UCSD-AML1 (cell line): Measurements from ENCODE around the gene SLC35B1.

Experiments
- DNase-seq: peaks from one replicate; lab custom pipeline; 2025; ENCODE audit not compliant: unreplicated experiment; lab: John Stamatoyannopoulos, UW

Gene SLC35B1

GRCh38 chr17:49700960-49701359, 6.8 kb downstream of the SLC35B1 start:
- DNase-seq, result no peak

GRCh38 chr17:49699966-49700575, 7.7 kb downstream of the SLC35B1 start:
- DNase-seq, result no peak

DNA sequence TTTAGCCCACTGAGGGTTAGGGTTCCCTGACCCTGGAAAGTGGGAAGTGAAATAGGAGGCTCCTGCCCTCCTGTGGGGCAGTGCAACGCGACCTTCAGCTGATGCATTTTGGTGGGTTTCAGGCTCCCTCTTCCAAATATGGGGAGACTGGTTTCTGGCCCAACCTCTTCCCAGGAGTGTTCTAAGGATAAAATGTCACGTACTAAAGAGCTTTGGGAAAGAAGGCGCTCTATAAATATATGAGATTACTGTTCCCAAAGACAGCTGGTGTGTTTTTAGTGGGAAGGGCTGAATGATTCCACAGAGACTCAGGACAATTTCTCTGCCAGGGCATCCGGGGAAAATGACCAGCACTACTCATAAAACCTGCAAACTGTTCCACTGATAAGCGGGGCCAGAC, 9.8 kb downstream of the SLC35B1 start:
- DNase-seq, result no peak

GRCh38 chr17:49696233-49696761, 11.5 kb downstream of the SLC35B1 start:
- peak; percentile 69 for DNase-seq

DNA sequence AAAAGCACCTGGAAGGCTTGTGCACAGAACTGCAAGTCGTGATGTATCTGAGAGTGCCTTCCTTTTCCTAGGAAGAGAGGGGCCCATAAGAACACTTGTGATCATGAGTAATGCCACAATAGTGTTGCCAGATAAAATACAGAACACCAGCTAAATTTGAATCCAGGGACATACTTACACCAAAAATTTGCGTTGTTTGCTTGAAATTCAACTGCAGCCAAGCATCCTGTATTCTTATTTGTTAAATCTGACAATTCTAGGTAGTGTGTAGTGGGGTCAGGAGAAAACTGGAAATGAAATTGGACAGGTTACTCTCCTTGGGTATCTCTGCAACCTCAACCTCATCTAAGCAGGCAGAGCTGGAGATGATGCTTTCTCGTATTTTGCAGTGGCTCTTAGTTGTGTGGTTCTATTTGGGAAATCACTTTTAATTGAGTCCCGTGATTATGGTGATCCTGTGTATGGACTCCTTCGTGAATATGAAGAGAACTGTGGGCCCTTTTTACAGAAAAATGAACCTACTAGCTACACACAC, 12.0 kb downstream of the SLC35B1 start:
- DNase-seq, result no peak

- peak; percentile 63 for DNase-seq
Observed at GRCh38 chr17:49694847-49695697, 12.7 kb downstream of the SLC35B1 start.

DNA sequence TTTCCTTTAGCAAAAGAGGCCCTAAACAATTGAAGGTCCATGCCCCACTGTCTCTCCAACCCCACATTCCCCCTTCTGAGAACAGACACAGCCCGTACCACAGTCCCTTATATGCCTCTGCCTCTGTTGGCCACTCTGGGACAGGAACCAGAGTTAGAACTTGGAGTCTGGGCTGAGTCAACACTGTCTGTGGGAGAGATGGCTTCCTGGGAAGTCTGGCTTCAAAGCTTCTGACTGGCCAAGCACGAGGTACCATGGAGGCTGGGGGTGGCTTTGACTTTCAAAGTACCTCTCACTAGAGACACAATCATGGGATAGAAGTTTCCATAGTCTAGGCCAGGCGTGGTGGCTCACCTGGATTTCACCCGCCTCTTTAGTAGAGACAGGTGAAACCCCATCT, 15.0 kb downstream of the SLC35B1 start:
- no peak for DNase-seq

DNA sequence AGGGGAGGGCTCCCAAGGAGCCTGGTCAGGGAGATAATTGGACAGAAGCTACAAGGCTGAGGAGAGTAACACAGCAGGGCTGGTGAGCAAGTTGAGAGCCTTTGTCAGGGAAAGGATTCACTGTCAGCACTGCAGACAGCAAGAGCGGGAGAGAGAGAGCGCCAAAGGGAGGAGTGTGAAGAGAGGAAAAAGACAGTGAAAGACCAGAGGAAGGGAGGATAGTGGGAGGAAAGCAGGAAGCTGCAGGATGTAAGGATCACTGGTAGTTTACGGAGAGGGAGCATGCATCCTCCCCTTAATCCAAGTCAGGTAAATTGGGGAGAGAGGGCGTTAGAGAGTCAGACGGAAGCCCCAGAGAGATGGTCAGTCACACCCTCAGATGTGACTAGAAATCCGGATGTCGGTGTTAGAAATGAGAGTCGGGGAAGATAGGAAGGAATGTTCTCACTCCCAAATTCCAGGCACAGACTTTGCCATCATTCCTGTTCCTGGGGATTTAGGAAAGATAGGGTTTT, 16.0 kb downstream of the SLC35B1 start:
- no peak for DNase-seq

DNA sequence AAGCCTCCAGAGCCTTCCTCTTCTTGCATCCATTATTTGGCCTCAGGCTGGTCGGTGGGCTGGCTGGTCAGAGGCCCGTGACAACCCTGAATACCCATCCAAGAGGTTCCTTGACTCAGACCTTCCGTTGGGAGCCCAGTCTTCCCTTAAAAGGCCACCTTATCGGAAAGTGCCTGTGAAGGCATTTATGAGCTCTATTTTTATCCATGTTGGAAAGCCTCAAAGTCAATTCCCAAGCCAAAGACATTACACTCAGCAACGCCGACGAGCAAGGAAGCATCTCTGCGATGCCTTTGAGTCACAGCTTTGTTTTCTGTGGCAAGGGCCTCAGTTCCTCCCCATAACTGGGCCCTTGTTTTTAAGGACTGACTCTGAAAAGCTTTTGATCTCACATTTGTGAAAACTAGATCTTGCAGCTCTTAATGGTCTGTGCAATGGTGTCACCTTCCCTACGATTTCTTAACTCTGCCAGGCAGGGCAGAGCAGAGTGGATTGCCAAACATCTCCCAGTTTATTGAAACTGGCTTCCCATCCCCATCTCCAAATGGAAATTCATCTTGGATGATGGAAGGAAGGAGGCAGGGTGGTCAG, 16.6 kb downstream of the SLC35B1 start:
- DNase-seq, result no peak

DNA sequence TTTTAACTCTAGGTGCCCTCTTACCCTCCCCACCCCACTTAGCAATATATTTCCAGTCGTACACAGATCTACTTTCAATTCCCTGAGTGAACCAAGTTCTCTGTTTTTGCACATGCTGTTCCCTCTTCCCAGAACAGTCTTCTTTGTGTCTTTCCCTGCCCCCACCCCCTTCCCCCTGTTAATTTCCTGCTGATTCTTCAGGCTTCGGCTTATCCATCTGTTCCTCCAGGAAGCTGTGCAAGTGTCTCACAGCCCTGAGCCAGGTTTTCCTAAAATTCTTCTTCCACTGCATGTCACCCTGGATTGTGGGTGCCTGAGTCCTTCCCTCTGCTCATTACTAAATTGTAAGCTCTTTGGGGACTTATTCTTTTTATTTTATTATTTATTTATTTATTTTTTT, 17.5 kb downstream of the SLC35B1 start:
- DNase-seq, result no peak

DNA sequence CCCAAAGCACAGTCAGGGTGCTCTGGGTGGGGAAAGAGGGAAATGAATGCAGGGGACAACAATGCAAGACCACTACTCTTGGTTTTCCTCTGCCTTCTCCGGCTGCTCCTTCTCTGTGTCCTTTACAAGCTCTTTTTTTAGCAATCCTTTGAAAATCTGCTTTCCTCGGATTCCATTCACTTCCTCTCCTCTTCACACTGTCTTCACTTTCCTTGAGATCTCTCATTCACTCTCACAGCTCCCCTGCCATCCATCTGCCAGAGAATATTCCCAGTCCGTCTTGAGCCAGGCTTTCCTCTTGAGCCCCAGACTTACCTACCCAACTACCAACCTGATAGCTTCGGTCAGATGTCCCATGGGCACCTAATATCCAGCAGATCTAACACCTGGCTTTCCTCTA, 18.9 kb downstream of the SLC35B1 start:
- no peak for DNase-seq

DNA sequence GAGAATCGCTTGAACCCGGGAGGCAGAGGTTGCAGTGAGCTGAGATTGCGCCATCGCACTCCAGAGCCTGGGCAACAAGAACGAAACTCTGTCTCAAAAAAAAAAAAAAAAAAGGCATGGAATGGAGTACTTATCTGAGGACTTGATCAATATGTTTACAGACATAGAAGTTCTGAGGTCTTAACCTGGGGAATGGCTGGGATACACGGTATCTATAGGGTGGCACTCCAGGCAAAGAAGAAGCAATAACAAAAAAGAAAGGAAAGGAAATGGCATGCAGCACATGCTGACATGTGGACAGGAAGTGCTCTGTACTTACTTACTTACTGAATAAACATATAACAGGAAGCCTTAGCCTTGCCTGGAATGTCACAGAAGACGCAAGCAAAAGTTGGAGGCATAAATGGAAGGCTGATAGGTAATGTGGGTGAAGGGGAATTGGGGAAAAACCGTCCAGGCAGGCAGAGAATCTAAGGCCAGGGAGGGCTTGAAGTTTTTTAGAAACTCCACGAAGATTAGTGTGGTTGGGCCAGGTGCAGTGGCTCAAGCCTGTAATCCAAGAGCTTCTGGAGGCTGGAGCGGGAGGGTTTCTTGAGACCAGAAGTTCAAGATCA, 19.8 kb downstream of the SLC35B1 start:
- DNase-seq, result peak; percentile 35

DNA sequence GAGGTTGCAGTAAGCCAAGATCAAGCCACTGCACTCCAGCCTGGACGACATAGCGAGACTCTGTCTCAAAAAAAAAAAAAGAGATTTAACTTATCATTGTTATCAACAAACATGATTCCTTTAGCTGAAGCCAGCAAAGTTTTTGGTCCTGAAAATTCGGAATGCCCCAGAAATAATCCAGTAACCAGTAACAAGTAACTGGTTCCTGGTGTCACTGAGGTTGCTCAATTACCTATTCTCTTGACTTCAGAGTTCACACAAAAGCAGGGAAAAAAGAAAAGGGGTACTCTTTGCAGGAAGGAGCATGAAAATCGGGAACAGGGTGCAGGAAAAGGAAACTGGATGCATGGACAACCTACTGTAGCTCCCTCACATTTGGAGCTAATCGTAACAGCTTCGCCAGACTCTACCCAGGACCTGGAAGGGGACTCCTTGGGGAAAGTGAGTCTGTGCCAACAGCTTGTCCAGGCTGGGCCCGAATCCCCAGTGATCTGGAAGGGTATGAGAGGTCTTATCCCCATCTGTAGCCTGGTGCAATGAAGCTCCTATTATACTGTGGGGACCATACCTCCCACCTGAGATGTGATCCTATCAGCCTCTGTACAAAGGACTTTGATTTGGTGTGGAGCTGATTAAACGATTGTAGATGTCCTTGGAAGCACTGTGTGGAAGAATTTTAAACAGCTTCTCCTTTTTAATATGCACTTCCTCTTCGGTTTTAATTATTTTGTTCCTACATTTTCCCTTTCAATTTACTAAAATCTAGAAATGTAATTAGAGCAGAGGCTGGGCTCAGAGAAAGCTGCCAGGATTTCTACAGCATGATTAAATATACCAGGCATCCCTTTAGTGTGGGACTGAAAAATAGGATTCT, 26.4 kb downstream of the SLC35B1 start:
- no peak for DNase-seq

DNA sequence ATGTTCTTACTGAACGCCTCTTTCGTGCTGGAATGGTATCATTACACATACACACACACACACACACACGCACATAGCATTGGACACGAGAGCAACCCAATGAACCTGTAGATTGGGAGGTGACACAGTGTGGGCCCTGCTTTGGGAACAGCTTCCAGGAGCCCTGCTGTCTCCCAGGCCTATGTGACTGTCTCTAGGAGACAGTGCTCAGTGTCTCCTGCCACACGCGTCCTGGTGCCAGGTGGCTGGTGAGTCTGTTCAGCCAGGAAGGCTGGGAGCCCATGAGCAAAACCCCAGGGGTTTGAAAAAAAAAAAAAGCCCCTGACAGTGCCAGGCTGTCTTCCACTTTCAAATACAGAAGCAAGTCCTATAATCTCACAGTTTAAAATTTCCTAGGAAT, 27.4 kb downstream of the SLC35B1 start:
- DNase-seq, result no peak

DNA sequence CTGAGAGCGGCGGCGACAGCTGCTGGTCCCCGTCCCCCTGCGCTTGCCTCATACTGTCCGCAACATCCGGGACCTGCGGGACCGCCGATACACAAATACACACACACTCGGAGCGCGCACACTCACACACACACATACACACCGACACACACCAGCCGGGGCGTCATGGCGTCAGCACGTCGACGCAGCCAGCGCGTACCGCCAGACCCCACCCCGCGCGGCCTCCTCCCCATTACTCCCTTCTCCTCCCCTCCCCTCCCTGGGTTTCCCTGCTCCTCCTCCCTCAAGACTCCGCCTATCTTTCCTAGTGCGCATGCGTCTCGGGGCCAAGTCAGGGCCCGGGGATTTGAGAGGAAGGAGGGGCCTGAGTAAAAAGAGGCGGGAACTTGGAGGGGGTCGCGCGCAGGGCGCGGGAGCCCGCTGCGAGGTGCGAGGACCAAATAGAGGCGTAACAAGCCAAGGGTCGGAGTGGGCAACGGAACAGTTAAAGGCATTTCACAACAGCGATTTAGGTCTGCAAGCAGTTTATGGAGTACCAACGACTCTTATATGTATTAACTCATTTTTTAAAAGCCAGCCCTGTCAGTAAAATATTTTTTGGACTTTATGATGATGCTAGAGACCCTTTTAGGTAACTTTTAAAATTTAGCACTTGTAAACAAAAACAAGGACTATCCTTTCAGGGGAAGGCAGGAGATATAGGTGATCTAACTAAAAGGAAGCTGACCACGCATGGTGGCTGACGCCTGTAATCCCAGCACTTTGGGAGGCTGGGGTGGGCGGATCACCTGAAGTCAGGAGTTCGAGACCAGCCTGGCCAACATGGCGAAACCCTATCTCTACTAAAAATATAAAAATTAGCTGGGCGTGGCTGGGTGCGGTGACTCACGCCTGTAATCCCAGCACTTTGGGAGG, 29.6 kb downstream of the SLC35B1 start, which contains the start of gene SPOP:
Gene SPOP (minus strand): TSS at position 165 of the 915 bp plus-strand sequence. CDS start 55,287 bp downstream, outside the sequence.
- peak; percentile 99 for DNase-seq

DNA sequence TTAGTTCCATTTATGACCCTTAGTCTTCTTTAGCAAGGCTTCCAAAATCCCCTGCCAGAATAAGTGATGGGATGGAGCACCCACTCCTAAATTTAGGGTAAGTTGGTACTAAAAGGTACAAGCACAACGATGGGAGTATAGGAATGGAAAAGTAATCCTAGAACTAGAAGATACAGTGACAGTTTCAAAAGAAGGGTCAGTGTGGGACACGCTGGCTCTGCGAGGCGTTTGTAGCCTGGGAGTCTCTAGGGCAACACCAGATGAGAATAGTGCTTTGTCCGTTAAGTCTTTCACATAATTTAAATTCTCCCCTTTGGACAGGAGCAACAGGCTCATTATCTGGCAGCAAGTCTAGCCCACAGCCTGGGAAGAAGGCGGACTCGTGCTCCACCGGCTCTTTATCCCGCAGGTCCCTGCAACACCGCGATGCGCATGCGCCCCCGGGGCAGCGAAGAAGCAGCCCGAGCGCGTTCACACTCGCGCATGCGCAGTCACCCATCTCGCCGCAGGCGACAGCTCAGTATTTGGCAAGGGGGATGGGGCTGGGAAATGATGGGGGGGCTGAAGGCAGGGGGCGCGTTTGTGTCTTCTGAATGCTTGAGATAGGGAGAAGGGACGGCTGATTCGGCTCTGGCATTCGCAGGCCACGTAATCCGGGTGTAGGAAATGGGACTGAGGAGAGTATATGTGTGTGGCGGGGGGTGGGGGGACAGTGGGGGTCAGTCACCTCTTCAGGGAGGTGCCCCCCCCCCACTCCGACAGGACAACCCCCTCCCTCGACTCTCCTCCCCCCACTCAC, 30.4 kb downstream of the SLC35B1 start:
- peak; percentile 96 for DNase-seq

- no peak for DNase-seq
Observed at GRCh38 chr17:49676276-49676868, 31.4 kb downstream of the SLC35B1 start.

DNA sequence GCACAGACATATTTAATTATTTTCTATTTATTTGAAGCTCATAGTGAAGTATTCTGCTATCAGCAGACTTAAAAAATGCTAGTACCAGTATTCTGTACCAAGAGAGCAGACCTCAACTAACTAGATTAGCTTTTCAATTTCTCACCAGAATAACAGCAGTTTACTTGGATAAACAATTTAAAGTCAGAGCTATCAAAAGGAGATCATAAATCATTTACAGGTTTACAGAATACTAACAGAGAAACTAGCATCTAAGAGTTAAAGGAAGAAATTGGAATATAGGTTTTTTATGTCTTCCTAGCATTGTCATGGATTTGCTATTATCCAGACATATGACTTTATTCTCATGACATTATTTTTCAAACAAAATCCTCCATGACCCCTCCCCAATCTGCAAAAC, 33.3 kb downstream of the SLC35B1 start:
- DNase-seq, result no peak
